GM19035 (cell line): Measurements from ENCODE around the gene GSC2.

Experiments
- ATAC-seq: cut with Tn5 transposase; IDR thresholded peaks from one replicate; pipeline ENCODE4 v1.9.1; 2021; ENCODE audit not compliant: unreplicated experiment

GSC2 gene

GRCh38 chr22:19136915-19137314 lies 13.2 kb downstream of the GSC2 start:
- no peak for ATAC-seq

GRCh38 chr22:19134874-19135273 lies 15.2 kb downstream of the GSC2 start:
- no peak for ATAC-seq

- no peak for ATAC-seq
These were observed 15.8 kb downstream of the GSC2 start for GRCh38 chr22:19134176-19134831.

GRCh38 chr22:19133561-19133960 lies 16.5 kb downstream of the GSC2 start:
- ATAC-seq = no peak

- no peak for ATAC-seq
These were observed 17.2 kb downstream of the GSC2 start for GRCh38 chr22:19132693-19133400.

- ATAC-seq = no peak
These were observed 17.9 kb downstream of the GSC2 start for GRCh38 chr22:19132153-19132552.

GRCh38 chr22:19131685-19132015 lies 18.4 kb downstream of the GSC2 start:
- ATAC-seq = no peak

- no peak for ATAC-seq
These were observed 19.0 kb downstream of the GSC2 start, which contains the start of gene TSSK2 for GRCh38 chr22:19130959-19131684. TSSK2 (plus strand) TSS chr22:19131308; CDS start chr22:19131400, 92 bp downstream.

GRCh38 chr22:19129871-19130270 lies 20.2 kb downstream of the GSC2 start:
- ATAC-seq = no peak

- ATAC-seq = no peak
These were observed 21.0 kb downstream of the GSC2 start for GRCh38 chr22:19128946-19129727.

GRCh38 chr22:19128009-19128401 lies 22.1 kb downstream of the GSC2 start:
- no peak for ATAC-seq

- ATAC-seq = no peak
These were observed 22.6 kb downstream of the GSC2 start for GRCh38 chr22:19127329-19128008.

GRCh38 chr22:19126309-19127273 lies 23.5 kb downstream of the GSC2 start:
- ATAC-seq = no peak

- no peak for ATAC-seq
These were observed 24.4 kb downstream of the GSC2 start for GRCh38 chr22:19125474-19126308.

GRCh38 chr22:19125011-19125410 lies 25.1 kb downstream of the GSC2 start:
- ATAC-seq = no peak

GRCh38 chr22:19124377-19124776 lies 25.7 kb downstream of the GSC2 start:
- no peak for ATAC-seq

- no peak for ATAC-seq
These were observed 26.2 kb downstream of the GSC2 start for GRCh38 chr22:19123936-19124335.

- no peak for ATAC-seq
These were observed 27.2 kb downstream of the GSC2 start for GRCh38 chr22:19122752-19123492.
